Kidney (tissue), 14 donors: Measurements from ENCODE around the gene VAMP7. TPM values are rescaled to one million over a fixed set of nuclear protein-coding genes. Genes with fewer than 3 reads are reported as not detected.

Experiments
- DNase-seq, 5 donors: peaks; one replicate each; pipeline ENCODE4 v3.0.0-alpha.2; 2013 to 2020
- FAIRE-seq: peaks from 2 replicates; lab custom pipeline; 2012; peaks lifted over from hg19 to GRCh38; lab: Jason Lieb, UNC
- H3K27ac ChIP-seq, 2 donors: one replicate each; pipeline ENCODE4 v1.7.0; 2013; ENCODE audit warnings: low read depth in 2 of 2, low read length in 2 of 2, inconsistent platforms in 1 of 2
- H3K27me3 ChIP-seq: one replicate; pipeline ENCODE4 v1.7.1; 2013; ENCODE audit warnings: low read length, inconsistent platforms; ENCODE audit not compliant: control insufficient read depth, insufficient read depth
- H3K36me3 ChIP-seq, 3 donors: one replicate each; pipeline versions ENCODE4 v1.7.0 to v1.7.1; 2013; ENCODE audit warnings: low read length in 3 of 3, control low read depth in 1 of 3, inconsistent platforms in 1 of 3; ENCODE audit not compliant: insufficient read depth in 3 of 3, control insufficient read depth in 2 of 3
- H3K4me1 ChIP-seq, 3 donors: one replicate each; pipeline versions ENCODE4 v1.7.0 to v1.7.1; 2013; ENCODE audit warnings: low read length in 3 of 3, inconsistent platforms in 1 of 3, low read depth in 1 of 3; ENCODE audit not compliant: control insufficient read depth in 2 of 3, insufficient read depth in 2 of 3
- H3K4me3 ChIP-seq, 3 donors: one replicate each; pipeline versions ENCODE4 v1.7.0 to v1.8.1; 2013; ENCODE audit warnings: low read length in 3 of 3, control low read depth in 1 of 3, inconsistent platforms in 1 of 3
- H3K9ac ChIP-seq, 3 donors: one replicate each; pipeline versions ENCODE4 v1.7.0 to v1.7.1; 2013; ENCODE audit warnings: low read length in 3 of 3, control low read depth in 1 of 3, inconsistent platforms in 1 of 3
- H3K9me3 ChIP-seq, 3 donors: one replicate each; pipeline versions ENCODE4 v1.7.0 to v1.7.1; 2013; ENCODE audit warnings: low read length in 3 of 3, control low read depth in 1 of 3, inconsistent platforms in 1 of 3; ENCODE audit not compliant: control insufficient read depth in 2 of 3, insufficient read depth in 1 of 3
- intact Hi-C: fragments of 100-400 bp; cut with DNase I; formaldehyde crosslinking; loops from one replicate; pipeline ENCODE4 v1.11.1; 2022
- polyA plus RNA-seq: library from polyadenylated mRNA; stranded (reverse); fragments of 350-450 nt; fragmentation: Illumina TruSeq; extraction: RNeasy Lipid Tissue Mini Kit (QIAGEN cat#74804); gene quantifications from one replicate; pipeline ENCODE4 v1.2.3, GENCODE V29; 2014; ENCODE audit warnings: low read depth, low replicate concordance; ENCODE audit not compliant: insufficient read depth
- total RNA-seq: library from RNA; stranded (reverse); fragmentation: NEBNext Ultra II Directional; extraction: Animal tissue kit (Norgen Biotek cat#: 25700); gene quantifications from one replicate; pipeline ENCODE4 v1.2.1, GENCODE V29; 2021
- TF ChIP-seq, protein P1 (sequence below): IDR thresholded peaks from 3 replicates; pipeline ENCODE4 v1.5.1; 2012; ENCODE audit warnings: mild to moderate bottlenecking, moderate library complexity, borderline replicate concordance; ENCODE audit not compliant: insufficient read depth; ENCODE audit errors: extremely low read depth
- donor health status: control.
- donor health status: control.
- donor health status: control.
- donor health status: control.
- donor health status: control.
- donor health status: DM: yes; HTN: yes; CAD: no.
- donor health status: Normal renal cell carcinoma (clear cell type).

The VAMP7 gene
- total and polyA plus RNA-seq, 2 donors from 2014 or later = 32.5 to 40.4 TPM

DNA sequence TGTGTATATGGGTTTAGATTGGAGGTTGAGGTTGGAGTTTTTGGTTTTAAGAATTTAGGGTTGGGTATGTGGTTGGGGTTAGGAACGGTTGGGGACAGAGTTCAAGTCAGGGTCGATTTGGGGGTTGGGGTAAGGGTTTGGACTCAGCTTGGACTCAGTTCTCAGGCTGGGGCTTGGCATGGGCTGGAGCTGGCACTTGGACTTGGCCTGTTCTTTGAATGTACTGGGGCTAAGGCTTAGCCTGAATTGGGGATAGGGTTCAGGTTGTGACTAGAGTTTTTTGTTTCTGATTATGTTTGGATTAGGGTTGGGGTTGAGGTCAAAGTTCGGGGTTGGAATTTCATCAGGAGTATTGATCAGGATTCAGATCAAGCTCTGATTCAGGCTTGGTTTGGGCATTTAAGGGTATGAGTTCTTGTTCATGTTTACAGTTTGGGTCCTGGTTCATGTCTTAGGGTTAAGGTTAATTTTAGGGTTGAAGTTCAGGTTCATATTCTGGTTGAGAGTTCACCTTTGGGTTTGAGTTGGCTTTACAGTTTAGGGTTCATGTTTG is 70.2 kb downstream of the VAMP7 start:
- Histone ChIP-seq H3K9me3 (peaks cover 0 to 2% (median 0%) of the 10 kb centered on the region in 3 donors), H3K9ac (no peak overlapping the region), H3K36me3 (no peaks in the 10 kb centered on the region), H3K4me1 (no peaks in the 10 kb centered on the region), H3K4me3 (no peak overlapping the region), H3K27ac (no peak overlapping the region), H3K27me3 (no peaks in the 10 kb centered on the region)
- DNase-seq = no peak
- TF ChIP-seq, protein P1, sequence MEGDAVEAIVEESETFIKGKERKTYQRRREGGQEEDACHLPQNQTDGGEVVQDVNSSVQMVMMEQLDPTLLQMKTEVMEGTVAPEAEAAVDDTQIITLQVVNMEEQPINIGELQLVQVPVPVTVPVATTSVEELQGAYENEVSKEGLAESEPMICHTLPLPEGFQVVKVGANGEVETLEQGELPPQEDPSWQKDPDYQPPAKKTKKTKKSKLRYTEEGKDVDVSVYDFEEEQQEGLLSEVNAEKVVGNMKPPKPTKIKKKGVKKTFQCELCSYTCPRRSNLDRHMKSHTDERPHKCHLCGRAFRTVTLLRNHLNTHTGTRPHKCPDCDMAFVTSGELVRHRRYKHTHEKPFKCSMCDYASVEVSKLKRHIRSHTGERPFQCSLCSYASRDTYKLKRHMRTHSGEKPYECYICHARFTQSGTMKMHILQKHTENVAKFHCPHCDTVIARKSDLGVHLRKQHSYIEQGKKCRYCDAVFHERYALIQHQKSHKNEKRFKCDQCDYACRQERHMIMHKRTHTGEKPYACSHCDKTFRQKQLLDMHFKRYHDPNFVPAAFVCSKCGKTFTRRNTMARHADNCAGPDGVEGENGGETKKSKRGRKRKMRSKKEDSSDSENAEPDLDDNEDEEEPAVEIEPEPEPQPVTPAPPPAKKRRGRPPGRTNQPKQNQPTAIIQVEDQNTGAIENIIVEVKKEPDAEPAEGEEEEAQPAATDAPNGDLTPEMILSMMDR = no peak
- no peak for FAIRE-seq
- intact Hi-C loops = no loop called here

DNA sequence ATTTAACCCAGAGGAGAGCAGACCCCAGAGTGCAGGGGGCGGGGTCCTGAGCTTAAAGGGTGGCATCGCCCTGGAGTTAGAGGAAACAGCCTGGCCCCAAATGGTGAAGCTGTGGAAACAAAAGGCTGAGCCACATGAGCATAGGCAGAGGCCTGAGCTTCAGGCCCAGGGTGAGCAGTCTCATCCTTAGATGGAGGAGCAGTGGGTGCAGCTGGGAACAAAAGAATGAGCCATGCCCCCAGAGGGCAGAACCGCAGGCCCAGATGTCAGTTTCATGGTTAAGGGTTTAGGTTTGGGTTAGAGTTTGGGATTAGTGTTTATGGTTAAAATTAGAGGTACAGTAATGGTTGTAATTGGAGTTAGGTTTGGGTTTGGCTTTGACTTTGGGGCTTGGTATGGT is 71.9 kb downstream of the VAMP7 start:
- Histone ChIP-seq H3K27me3 (no peaks in the 10 kb centered on the region), H3K36me3 (no peaks in the 10 kb centered on the region), H3K4me1 (no peaks in the 10 kb centered on the region), H3K4me3 (no peak overlapping the region), H3K9ac (no peak overlapping the region), H3K9me3 (peaks cover 0 to 2% (median 0%) of the 10 kb centered on the region in 3 donors), H3K27ac (no peak overlapping the region)
- intact Hi-C loops = no loop called here
- TF ChIP-seq, protein P1 = no peak
- no peak for FAIRE-seq
- DNase-seq = no peak

DNA sequence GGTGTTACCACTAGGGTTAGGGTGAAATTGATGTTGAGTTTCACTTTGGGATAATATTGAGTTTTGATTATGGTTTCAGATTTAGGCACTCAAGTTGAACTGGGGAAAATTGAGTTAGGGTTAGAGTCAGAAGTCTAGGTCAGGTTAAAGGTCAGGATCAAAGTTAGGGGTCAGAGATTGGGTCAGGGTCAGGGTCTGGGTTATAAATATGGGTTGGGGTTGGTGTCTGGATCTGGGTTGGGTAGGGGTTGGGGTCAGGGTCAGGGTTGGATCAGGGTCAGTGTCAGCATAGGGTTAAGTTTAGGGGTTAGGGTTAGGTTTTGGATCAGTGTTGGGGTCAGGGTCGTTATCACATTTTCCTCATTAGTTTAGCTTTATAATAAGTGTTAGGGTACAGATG is 73.6 kb downstream of the VAMP7 start:
- H3K27ac ChIP-seq = no peak overlapping the region
- intact Hi-C loops = no loop called here
- H3K9ac ChIP-seq = no peak overlapping the region
- no peak overlapping the region for H3K4me3 ChIP-seq
- H3K27me3 ChIP-seq = no peaks in the 10 kb centered on the region
- H3K9me3 ChIP-seq = peaks cover 0 to 2% (median 0%) of the 10 kb centered on the region in 3 donors
- H3K36me3 ChIP-seq = no peaks in the 10 kb centered on the region
- H3K4me1 ChIP-seq = no peaks in the 10 kb centered on the region
- DNase-seq (no peak), FAIRE-seq (no peak)
- TF ChIP-seq, protein P1 = no peak

DNA sequence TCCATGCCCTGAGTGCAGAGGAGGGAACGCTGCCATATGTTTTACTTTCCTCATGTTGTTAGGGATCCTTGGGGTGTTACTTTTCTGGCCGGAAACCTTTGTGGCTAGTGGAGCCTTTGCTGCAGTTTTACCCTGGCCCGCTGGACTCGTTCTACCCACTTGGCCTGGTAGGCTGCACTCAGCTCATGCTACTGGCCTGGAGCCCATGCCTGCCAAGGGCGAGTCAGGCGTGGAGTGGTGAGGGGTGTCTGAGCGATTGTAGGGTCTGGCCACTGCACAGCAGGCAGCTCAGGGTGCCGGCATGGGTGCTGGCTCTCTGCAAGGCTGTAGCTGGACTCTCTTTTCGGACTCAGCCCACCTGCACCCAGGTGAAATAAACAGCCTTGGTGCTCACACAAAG is 75.0 kb downstream of the VAMP7 start:
- Histone ChIP-seq H3K27me3 (no peaks in the 10 kb centered on the region), H3K4me1 (no peaks in the 10 kb centered on the region), H3K9ac (no peak overlapping the region), H3K9me3 (peaks cover 0 to 2% (median 0%) of the 10 kb centered on the region in 3 donors), H3K4me3 (no peak overlapping the region), H3K27ac (no peak overlapping the region), H3K36me3 (no peaks in the 10 kb centered on the region)
- intact Hi-C loops = no loop called here
- DNase-seq = no peak
- FAIRE-seq = no peak
- TF ChIP-seq, protein P1 = no peak
